K562 (cell line): ENCODE measurements around the gene CSF2RB. TPM values are rescaled to one million over a fixed set of nuclear protein-coding genes. Genes with fewer than 3 reads are reported as not detected.

Source experiments
- E2F5 ChIP-seq: sonication (generic); formaldehyde crosslinking; IDR thresholded peaks from 2 replicates; pipeline ENCODE4 v1.8.0; 2022; ENCODE audit warnings: mild to moderate bottlenecking, missing genetic modification reagents
- MGA ChIP-seq: fragments of 450-650 bp; IDR thresholded peaks from 2 replicates; pipeline ENCODE4 v1.6.1; 2016; ENCODE audit warnings: mild to moderate bottlenecking, moderate library complexity
- PKNOX1 ChIP-seq: fragments of 450-650 bp; IDR thresholded peaks from 2 replicates; pipeline ENCODE4 v1.6.1; 2016
- TCF3 ChIP-seq: sonication (generic); formaldehyde crosslinking; IDR thresholded peaks from 2 replicates; pipeline ENCODE4 v1.4.0; 2020; ENCODE audit warnings: mild to moderate bottlenecking, missing genetic modification reagents
- ZNF124 ChIP-seq: sonication (generic); formaldehyde crosslinking; IDR thresholded peaks from 2 replicates; pipeline ENCODE4 v1.8.1; 2022; ENCODE audit warnings: missing genetic modification reagents
- ZNF324 ChIP-seq: fragments of 250-450 bp; sonication (Bioruptor Pico); IDR thresholded peaks from 2 replicates; pipeline ENCODE4 v1.4.0; 2020; ENCODE audit warnings: mild to moderate bottlenecking
- ZNF436 ChIP-seq: fragments of 250-450, 450-650 bp; sonication (Bioruptor Pico); formaldehyde crosslinking; IDR thresholded peaks from 2 replicates; pipeline ENCODE4 v1.7.0; 2020; ENCODE audit warnings: mild to moderate bottlenecking
- polyA plus RNA-seq, 8 experiments: library from polyadenylated mRNA; depleted of rRNA in 4 of 8; stranded (reverse) in 5 of 8; unstranded in 3 of 8; fragments of >200 nt; fragmentation: Nextera tagmentation in 2 of 8; fragmentation: Illumina TruSeq in 1 of 8; extraction: Ambion mirVana in 2 of 8; extraction: Trizol in 1 of 8; gene quantifications; 2 replicates each; pipeline versions ENCODE4 v1.2.1 to v1.2.3, GENCODE V29; 2011 to 2014; ENCODE audit warnings: inconsistent platforms in 1 of 8, missing spikeins in 1 of 8
- total RNA-seq, 7 experiments: library from RNA; depleted of rRNA in 6 of 7; stranded (reverse); fragments of >200 nt in 6 of 7; fragmentation: Illumina TruSeq in 2 of 7; extraction: Trizol in 2 of 7; gene quantifications; 2 replicates each; pipeline versions ENCODE4 v1.2.1 to v1.2.3, GENCODE V29; 2011 to 2021; ENCODE audit warnings: low replicate concordance in 1 of 7
- TF ChIP-seq, protein P1 (sequence below): fragments of 450-650 bp; IDR thresholded peaks from 2 replicates; pipeline ENCODE4 v1.6.1; 2017; ENCODE audit warnings: antibody characterized with exemption

Gene CSF2RB
- total and polyA plus RNA-seq, 9 of the 15 experiments (the other 6 are each of a cell fraction or from before 2014, with no cell fraction given) = 0.04 to 1.0 (median 0.36) TPM

GRCh38 chr22:36921309-36922104 lies 8.1 kb downstream of the CSF2RB start (continued):
- TF ChIP-seq MGA (no peak), ZNF124 (CRISPR knock-in tag) (no peak), ZNF324 (CRISPR knock-in tag) (no peak), E2F5 (CRISPR knock-in tag) (no peak), ZNF436 (CRISPR knock-in tag) (no peak), PKNOX1 (no peak), TCF3 (CRISPR knock-in tag) (no peak)
- TF ChIP-seq, protein P1, sequence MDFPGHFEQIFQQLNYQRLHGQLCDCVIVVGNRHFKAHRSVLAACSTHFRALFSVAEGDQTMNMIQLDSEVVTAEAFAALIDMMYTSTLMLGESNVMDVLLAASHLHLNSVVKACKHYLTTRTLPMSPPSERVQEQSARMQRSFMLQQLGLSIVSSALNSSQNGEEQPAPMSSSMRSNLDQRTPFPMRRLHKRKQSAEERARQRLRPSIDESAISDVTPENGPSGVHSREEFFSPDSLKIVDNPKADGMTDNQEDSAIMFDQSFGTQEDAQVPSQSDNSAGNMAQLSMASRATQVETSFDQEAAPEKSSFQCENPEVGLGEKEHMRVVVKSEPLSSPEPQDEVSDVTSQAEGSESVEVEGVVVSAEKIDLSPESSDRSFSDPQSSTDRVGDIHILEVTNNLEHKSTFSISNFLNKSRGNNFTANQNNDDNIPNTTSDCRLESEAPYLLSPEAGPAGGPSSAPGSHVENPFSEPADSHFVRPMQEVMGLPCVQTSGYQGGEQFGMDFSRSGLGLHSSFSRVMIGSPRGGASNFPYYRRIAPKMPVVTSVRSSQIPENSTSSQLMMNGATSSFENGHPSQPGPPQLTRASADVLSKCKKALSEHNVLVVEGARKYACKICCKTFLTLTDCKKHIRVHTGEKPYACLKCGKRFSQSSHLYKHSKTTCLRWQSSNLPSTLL = no peak
